Mammary epithelial cell (primary cell): ENCODE measurements around the gene COMMD6.

ENCODE experiments used
- EZH2 ChIP-seq: IDR thresholded peaks from 2 replicates; pipeline ENCODE4 v1.6.1; 2012; ENCODE audit warnings: low read length, inconsistent platforms, borderline replicate concordance
- TF ChIP-seq, protein P1 (sequence below), 2 donors: IDR thresholded peaks in 1 of 2; conservative IDR thresholded peaks in 1 of 2; 2 replicates each; pipeline ENCODE4 v1.5.1; 2011 to 2012; ENCODE audit warnings: inconsistent platforms in 2 of 2, low read length in 2 of 2, mild to moderate bottlenecking in 2 of 2, control low read depth in 1 of 2, low read depth in 1 of 2; ENCODE audit not compliant: insufficient read depth in 1 of 2; ENCODE audit errors: extremely low read depth in 1 of 2

DNA sequence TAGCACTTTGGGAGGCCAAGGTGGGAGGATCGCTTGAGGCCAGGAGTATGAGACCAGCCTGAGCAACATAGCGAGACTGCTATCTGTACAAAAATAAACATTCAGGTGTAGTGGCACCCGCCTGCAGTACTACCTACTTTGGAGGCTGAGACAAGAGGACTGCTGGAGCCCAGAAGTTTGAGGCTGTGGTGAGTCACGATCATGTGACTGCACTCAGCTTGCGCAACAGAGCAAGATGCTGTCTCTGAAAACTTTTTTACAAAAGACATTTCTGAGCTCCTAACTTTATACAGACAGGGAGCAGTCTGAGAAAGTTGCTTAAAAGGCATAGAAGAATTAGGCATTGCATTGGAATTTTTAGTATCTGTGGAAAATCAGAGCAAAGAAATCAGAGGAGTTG is 45.3 kb downstream of the COMMD6 start:
- TF ChIP-seq, protein P1, sequence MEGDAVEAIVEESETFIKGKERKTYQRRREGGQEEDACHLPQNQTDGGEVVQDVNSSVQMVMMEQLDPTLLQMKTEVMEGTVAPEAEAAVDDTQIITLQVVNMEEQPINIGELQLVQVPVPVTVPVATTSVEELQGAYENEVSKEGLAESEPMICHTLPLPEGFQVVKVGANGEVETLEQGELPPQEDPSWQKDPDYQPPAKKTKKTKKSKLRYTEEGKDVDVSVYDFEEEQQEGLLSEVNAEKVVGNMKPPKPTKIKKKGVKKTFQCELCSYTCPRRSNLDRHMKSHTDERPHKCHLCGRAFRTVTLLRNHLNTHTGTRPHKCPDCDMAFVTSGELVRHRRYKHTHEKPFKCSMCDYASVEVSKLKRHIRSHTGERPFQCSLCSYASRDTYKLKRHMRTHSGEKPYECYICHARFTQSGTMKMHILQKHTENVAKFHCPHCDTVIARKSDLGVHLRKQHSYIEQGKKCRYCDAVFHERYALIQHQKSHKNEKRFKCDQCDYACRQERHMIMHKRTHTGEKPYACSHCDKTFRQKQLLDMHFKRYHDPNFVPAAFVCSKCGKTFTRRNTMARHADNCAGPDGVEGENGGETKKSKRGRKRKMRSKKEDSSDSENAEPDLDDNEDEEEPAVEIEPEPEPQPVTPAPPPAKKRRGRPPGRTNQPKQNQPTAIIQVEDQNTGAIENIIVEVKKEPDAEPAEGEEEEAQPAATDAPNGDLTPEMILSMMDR (conservative IDR thresholded peaks at IDR 0.05 in 1 of 2, IDR thresholded peaks at IDR 0.05 in 1 of 2; ENCODE audit: extremely low read depth in 1 of 2, insufficient read depth in 1 of 2, low read depth in 1 of 2, low read length in 2 of 2): no peak
- no peak for TF ChIP-seq EZH2
